ENCODE measurements around the gene COMMD9.

COMMD9 gene

GRCh38 chr11:36224209-36224882, 64.9 kb downstream of the COMMD9 start:
- Histone ChIP-seq H3K4me1 (ENCODE audit: control insufficient read depth, insufficient read depth, low read length) (no peaks in the 10 kb centered on the region), H3K27me3 (ENCODE audit: control insufficient read depth, insufficient read depth, low read length) (no peaks in the 10 kb centered on the region), H3K9ac (ENCODE audit: low read length) (no peak overlapping the region), H3K4me3 (ENCODE audit: low read length) (no peak overlapping the region), H3K36me3 (ENCODE audit: control insufficient read depth, insufficient read depth, low read length) (no peaks in the 10 kb centered on the region), H3K27ac (ENCODE audit: low read depth, low read length) (no peak overlapping the region)

GRCh38 chr11:36222831-36223635, 66.2 kb downstream of the COMMD9 start:
- H3K36me3 ChIP-seq (ENCODE audit: control insufficient read depth, insufficient read depth, low read length), result no peaks in the 10 kb centered on the region
- H3K9ac ChIP-seq (ENCODE audit: low read length), result no peak overlapping the region
- H3K27me3 ChIP-seq (ENCODE audit: control insufficient read depth, insufficient read depth, low read length), result no peaks in the 10 kb centered on the region
- H3K4me1 ChIP-seq (ENCODE audit: control insufficient read depth, insufficient read depth, low read length), result no peaks in the 10 kb centered on the region
- H3K4me3 ChIP-seq (ENCODE audit: low read length), result no peak overlapping the region
- H3K27ac ChIP-seq (ENCODE audit: low read depth, low read length), result no peak overlapping the region

Measured in rectal smooth muscle tissue (tissue), 1 donor.